ENCODE data around the gene GIGYF2. TPM values are rescaled to one million over a fixed set of nuclear protein-coding genes. Genes with fewer than 3 reads are reported as not detected.

Gene GIGYF2
- total RNA-seq, 1 experiment from 2014 or later, result 55.3 TPM

DNA sequence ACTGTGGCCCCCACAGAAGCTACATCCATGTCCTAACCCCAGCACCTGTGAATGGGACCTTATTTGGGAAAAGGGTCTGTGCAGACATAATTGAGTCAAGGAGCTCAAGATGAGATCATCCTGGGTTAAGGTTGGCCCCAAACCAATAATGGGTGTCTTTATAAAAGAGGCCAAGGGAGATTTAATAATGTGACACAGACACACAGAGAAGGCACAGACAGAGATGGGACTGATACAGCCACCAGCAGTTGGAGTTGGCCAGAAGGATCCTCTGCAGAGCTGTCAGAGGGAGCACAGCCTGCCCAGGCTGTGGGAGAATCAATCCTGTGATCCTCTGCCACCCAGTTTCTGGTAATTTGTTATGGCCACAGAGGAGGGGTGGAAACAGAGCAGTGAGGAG, 199.0 kb downstream of the GIGYF2 start:
- H3K4me1 Mint-ChIP-seq, result peaks cover 6 to 8% of the 10 kb centered on the region in 2 experiments

More for the DNA sequence above, 199.0 kb downstream of the GIGYF2 start:
- Histone ChIP-seq H3K14ac (ENCODE audit: insufficient read depth, low read length) (no peak overlapping the region), H3K23me2 (ENCODE audit: insufficient read length, low read depth, low read length, poor library complexity, severe bottlenecking) (no peaks in the 10 kb centered on the region), H3K23ac (ENCODE audit: insufficient read length, low read depth, low read length) (no peak overlapping the region), H4K5ac (ENCODE audit: insufficient read length, low read depth, low read length) (no peak overlapping the region), H3T11ph (ENCODE audit: low read length) (no peak overlapping the region), H2BK12ac (ENCODE audit: insufficient read length, low read depth, low read length) (no peak overlapping the region), H3K4me1 (ENCODE audit: insufficient read depth, low read length) (no peaks in the 10 kb centered on the region; the same call in 1 of the 2 replicates), H4K20me1 (ENCODE audit: control insufficient read depth, insufficient read depth, insufficient read length) (no peaks in the 10 kb centered on the region), H3K27me3 (ENCODE audit: insufficient read depth, low read length) (no peaks in the 10 kb centered on the region; the same call in 1 of the 2 replicates), H2BK5ac (ENCODE audit: insufficient read length, low read length) (no peak overlapping the region), H2BK20ac (ENCODE audit: low read depth, low read length, poor library complexity, severe bottlenecking) (no peak overlapping the region), H3K56ac (ENCODE audit: insufficient read length, low read depth, low read length) (no peak overlapping the region), H3K4ac (ENCODE audit: low read depth, low read length) (no peak overlapping the region), H3K27ac (ENCODE audit: insufficient read length, low read depth, low read length) (no peak overlapping the region), H3K79me2 (ENCODE audit: insufficient read depth, low read length) (no peaks in the 10 kb centered on the region), H3K9ac (ENCODE audit: extremely low read depth, insufficient read length, low read length) (no peak overlapping the region), H4K8ac (replicated peaks; ENCODE audit: insufficient read length, low read depth, low read length) (no peak overlapping the region), H3K4me2 (ENCODE audit: insufficient read depth, insufficient read length, low read length) (no peak overlapping the region), H3K79me1 (ENCODE audit: insufficient read depth, low read depth, low read length, poor library complexity, severe bottlenecking) (no peaks in the 10 kb centered on the region), H2BK15ac (ENCODE audit: low read depth, low read length) (no peak overlapping the region), H2BK120ac (ENCODE audit: low read depth, low read length, poor library complexity, severe bottlenecking) (no peak overlapping the region), H3K18ac (ENCODE audit: insufficient read length, low read depth, low read length) (no peak overlapping the region), H2AK5ac (ENCODE audit: insufficient read length, low read length) (no peak overlapping the region), H3K9me3 (ENCODE audit: control insufficient read depth, low read depth, low read length) (no peaks in the 10 kb centered on the region), H4K91ac (ENCODE audit: insufficient read length, low read depth, low read length) (no peak overlapping the region), H2AFZ (ENCODE audit: low read length) (no peak overlapping the region)
- DNase-seq, result no peak
- TF ChIP-seq, protein P1, sequence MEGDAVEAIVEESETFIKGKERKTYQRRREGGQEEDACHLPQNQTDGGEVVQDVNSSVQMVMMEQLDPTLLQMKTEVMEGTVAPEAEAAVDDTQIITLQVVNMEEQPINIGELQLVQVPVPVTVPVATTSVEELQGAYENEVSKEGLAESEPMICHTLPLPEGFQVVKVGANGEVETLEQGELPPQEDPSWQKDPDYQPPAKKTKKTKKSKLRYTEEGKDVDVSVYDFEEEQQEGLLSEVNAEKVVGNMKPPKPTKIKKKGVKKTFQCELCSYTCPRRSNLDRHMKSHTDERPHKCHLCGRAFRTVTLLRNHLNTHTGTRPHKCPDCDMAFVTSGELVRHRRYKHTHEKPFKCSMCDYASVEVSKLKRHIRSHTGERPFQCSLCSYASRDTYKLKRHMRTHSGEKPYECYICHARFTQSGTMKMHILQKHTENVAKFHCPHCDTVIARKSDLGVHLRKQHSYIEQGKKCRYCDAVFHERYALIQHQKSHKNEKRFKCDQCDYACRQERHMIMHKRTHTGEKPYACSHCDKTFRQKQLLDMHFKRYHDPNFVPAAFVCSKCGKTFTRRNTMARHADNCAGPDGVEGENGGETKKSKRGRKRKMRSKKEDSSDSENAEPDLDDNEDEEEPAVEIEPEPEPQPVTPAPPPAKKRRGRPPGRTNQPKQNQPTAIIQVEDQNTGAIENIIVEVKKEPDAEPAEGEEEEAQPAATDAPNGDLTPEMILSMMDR (conservative IDR thresholded peaks at IDR 0.05), result no peak
- Mint-ChIP-seq H3K9me3 (no peaks in the 10 kb centered on the region), H3K4me3 (no peak overlapping the region), H3K36me3 (ENCODE audit: insufficient read depth in 1 of 3, low read depth in 3 of 3) (no peaks in the 10 kb centered on the region), H3K27ac (no peak overlapping the region), H3K27me3 (ENCODE audit: low read depth) (peaks cover 44% of the 10 kb centered on the region)

All from H9 (cell line).